Right lobe of liver (tissue), 6 donors: ENCODE measurements around the gene TRIM24. TPM values are rescaled to one million over a fixed set of nuclear protein-coding genes. Genes with fewer than 3 reads are reported as not detected.

Source experiments
- ATAC-seq, 4 donors: fragments of 200-7000 bp; cut with Tn5 transposase; one replicate each; pipeline ENCODE4 v1.9.1; 2020; ENCODE audit warnings: mild to moderate bottlenecking in 4 of 4, moderate library complexity in 4 of 4
- DNase-seq, 3 donors: peaks; one replicate each; pipeline ENCODE4 v3.0.0-alpha.2; 2020
- H3K27ac ChIP-seq, 3 donors: fragments of 200-600 bp; one replicate each; pipeline ENCODE4 v1.8.0; 2022
- H3K27me3 ChIP-seq, 2 donors: fragments of 200-600 bp; one replicate each; pipeline ENCODE4 v1.8.0; 2022
- H3K36me3 ChIP-seq, 4 donors: fragments of 200-600 bp; sonication (generic) in 1 of 4; one replicate each; pipeline versions ENCODE4 v1.5.1 to v1.8.0; 2017 to 2022; ENCODE audit warnings: control low read depth in 1 of 4
- H3K4me1 ChIP-seq, 4 donors: fragments of 200-600 bp; sonication (generic) in 1 of 4; one replicate each; pipeline versions ENCODE4 v1.5.1 to v1.8.0; 2017 to 2022; ENCODE audit warnings: control low read depth in 1 of 4
- H3K4me3 ChIP-seq, 3 donors: fragments of 200-600 bp; one replicate each; pipeline ENCODE4 v1.8.0; 2022
- H3K9me3 ChIP-seq, 4 donors: fragments of 200-600 bp; sonication (generic) in 1 of 4; one replicate each; pipeline versions ENCODE4 v1.5.1 to v1.8.0; 2017 to 2022; ENCODE audit warnings: control low read depth in 1 of 4
- CTCF ChIP-seq, 4 donors: fragments of 200-600 bp in 3 of 4; fragments of 450-650 bp in 1 of 4; IDR thresholded peaks; one replicate each; pipeline versions ENCODE4 v1.5.1 to v1.8.0; 2016 to 2022; ENCODE audit warnings: antibody characterized with exemption in 4 of 4, mild to moderate bottlenecking in 2 of 4
- POLR2A ChIP-seq: fragments of 450-650 bp; IDR thresholded peaks from one replicate; pipeline ENCODE4 v1.6.1; 2017; ENCODE audit warnings: antibody characterized with exemption, mild to moderate bottlenecking
- WGBS: methylation state at CpG from one replicate; pipeline ENCODE4 v1.1.6; 2018; ENCODE audit warnings: low coverage, low lambda C conversion rate; ENCODE audit not compliant: insufficient coverage; ENCODE audit errors: missing lambda C conversion rate; 5-methylcytosine and 5-hydroxymethylcytosine counted together
- intact Hi-C, 2 donors: fragments of 100-400 bp; cut with DNase I; formaldehyde crosslinking; loops; one replicate each; pipeline versions ENCODE4 v1.11.2 to v1.14.1; 2022
- total RNA-seq, 6 experiments: library from RNA; depleted of rRNA in 2 of 6; stranded (reverse); fragments of >200 nt in 2 of 6; fragmentation: NEBNext Ultra II Directional in 3 of 6; extraction: Animal tissue kit (Norgen Biotek cat#: 25700) in 3 of 6; gene quantifications; one replicate each; pipeline versions ENCODE4 v1.1.0 to v1.2.4, GENCODE V29; 2016 to 2023
- donor health status: DM: no; HTN: yes; CAD: no.
- donor health status: DM: no; HTN: no; CAD: no.
- donor health status: DM: no; HTN: no; CAD: no.
- donor health status: DM: no; HTN: yes; CAD: no.
- donor health status: DM: no; HTN: yes; CAD: no.

TRIM24 gene
- total RNA-seq, 6 experiments from 2014 or later = 14.5 to 18.9 (median 16.5) TPM

DNA sequence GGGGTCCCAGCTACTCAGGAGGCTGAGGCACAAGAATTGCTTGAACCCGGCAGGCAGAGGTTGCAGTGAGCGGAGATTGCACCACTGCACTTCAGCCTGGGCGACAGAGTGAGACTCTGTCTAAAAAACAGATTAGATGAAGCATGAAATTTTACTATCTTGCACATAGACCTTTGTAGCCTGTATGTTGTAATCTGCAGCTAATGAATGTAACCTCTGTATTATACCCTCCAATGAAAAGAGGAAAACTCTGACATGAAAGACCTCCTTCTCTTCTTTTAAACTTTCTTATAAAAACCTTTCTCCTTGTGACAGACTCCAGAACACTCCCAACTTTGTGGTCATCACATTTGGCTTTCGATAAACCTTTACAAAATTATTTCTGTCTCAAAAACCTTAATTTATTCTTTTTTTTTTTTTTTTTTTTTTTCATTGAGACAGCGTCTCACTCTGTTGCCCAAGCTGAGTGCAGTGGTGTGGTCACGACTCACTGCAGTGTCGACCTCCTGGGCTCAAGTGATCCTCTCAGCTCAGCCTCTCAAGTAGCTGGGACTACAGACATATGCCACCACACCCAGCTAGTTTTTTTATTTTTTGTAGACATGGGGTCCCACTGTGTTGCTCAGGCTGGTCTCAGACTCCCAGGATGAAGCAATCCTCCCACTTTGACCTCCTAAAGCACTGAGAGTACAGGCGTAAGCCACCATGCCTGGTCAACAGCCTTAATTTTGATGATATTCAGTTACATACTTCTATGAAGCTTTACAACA is 143.7 kb downstream of the TRIM24 start:
- intact Hi-C loops = no loop called here
- TF ChIP-seq CTCF (IDR thresholded peaks at IDR 0.05) (no peak), POLR2A (no peak)
- ATAC-seq (peak; percentile 90 to 92 (median 92)), DNase-seq (peak in 1 of 3 donors; percentile 52)
- no peaks in the 10 kb centered on the region for H3K27me3 ChIP-seq
- H3K36me3 ChIP-seq = no peaks in the 10 kb centered on the region
- no peak overlapping the region for H3K27ac ChIP-seq
- no peaks in the 10 kb centered on the region for H3K9me3 ChIP-seq
- peaks cover 0 to 6% (median 0%) of the 10 kb centered on the region in 4 donors for H3K4me1 ChIP-seq
- 41% methylated on average over 8 of the region's 8 CpGs for WGBS
- no peak overlapping the region for H3K4me3 ChIP-seq

GRCh38 chr7:138606236-138606635 is 146.2 kb downstream of the TRIM24 start:
- Histone ChIP-seq H3K4me3 (no peak overlapping the region), H3K4me1 (peaks cover 0 to 8% (median 3%) of the 10 kb centered on the region in 4 donors), H3K27me3 (no peaks in the 10 kb centered on the region), H3K9me3 (no peaks in the 10 kb centered on the region), H3K27ac (no peak overlapping the region), H3K36me3 (no peaks in the 10 kb centered on the region)
- TF ChIP-seq CTCF (IDR thresholded peaks at IDR 0.05) (no peak), POLR2A (no peak)
- DNase-seq = no peak
- WGBS = 94% methylated on average over 3 of the region's 3 CpGs
- intact Hi-C loops = no loop called here
- no peak for ATAC-seq

DNA sequence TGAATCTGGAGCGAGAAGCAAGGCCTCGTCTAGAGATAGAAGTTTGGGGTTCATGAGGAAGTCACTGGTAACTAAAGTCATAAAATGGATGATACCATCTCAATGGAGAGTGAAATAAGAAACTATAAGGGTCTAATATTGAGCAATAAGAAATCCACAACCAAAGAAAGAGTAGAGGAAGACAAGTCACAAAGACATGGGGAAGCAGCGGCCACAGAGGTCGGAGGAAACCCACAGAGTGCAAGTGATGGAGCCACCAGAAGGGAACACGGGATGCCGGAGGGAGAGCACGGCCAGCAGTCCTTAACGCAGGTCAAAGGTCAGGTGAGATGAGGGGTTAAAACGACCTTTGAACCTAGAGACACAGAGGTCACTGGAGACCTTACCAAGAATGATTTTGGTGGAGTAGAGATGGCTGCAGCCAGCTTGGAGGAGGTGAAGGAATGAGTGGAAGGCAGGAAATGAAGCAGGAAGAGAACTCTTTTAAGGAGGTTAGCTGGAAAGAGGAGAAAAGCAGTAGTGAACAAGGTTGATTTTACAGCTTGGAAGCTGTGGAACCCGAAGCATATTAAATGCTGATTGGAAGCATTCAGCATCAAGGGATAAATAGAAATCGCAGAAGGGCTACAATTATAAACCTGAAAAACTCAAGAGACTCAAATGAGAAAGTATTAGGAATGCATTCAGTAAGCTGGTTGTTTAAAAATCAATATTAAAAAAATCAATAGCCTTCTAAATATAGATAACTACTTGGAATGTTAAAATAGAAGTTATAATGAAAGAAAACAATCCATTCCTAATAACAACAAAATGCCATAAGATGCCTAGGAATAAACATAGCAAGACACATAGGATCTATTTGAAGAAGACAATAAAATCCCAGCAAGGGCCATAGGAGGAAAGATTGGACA is 147.4 kb downstream of the TRIM24 start:
- no peaks in the 10 kb centered on the region for H3K9me3 ChIP-seq
- ATAC-seq (no peak), DNase-seq (no peak)
- no peaks in the 10 kb centered on the region for H3K36me3 ChIP-seq
- no peak overlapping the region for H3K27ac ChIP-seq
- no peak for TF ChIP-seq CTCF (IDR thresholded peaks at IDR 0.05)
- TF ChIP-seq POLR2A = no peak
- no peak overlapping the region for H3K4me3 ChIP-seq
- H3K4me1 ChIP-seq = peaks cover 0 to 11% (median 3%) of the 10 kb centered on the region in 4 donors
- WGBS = 60% methylated on average over 11 of the region's 11 CpGs
- no peaks in the 10 kb centered on the region for H3K27me3 ChIP-seq
- intact Hi-C loops = no loop called here

GRCh38 chr7:138608275-138608674 is 148.2 kb downstream of the TRIM24 start:
- no peaks in the 10 kb centered on the region for H3K36me3 ChIP-seq
- ATAC-seq = no peak
- H3K9me3 ChIP-seq = no peaks in the 10 kb centered on the region
- intact Hi-C loops = no loop called here
- H3K27me3 ChIP-seq = no peaks in the 10 kb centered on the region
- WGBS = 53% methylated on average over 12 of the region's 12 CpGs
- H3K27ac ChIP-seq = no peak overlapping the region
- no peak for DNase-seq
- TF ChIP-seq CTCF (IDR thresholded peaks at IDR 0.05) = no peak
- TF ChIP-seq POLR2A = no peak
- H3K4me3 ChIP-seq = no peak overlapping the region
- H3K4me1 ChIP-seq = peaks cover 0 to 19% (median 6%) of the 10 kb centered on the region in 4 donors
